Endodermal cell (in vitro differentiated cells): ENCODE results near the gene CRTC1. TPM values are rescaled to one million over a fixed set of nuclear protein-coding genes. Genes with fewer than 3 reads are reported as not detected.
"Not testable (repeated sequence)": the region's sequence is repeated elsewhere in the genome, so short reads cannot be mapped to it uniquely, and the experiment has no call there.

ENCODE experiments used
- DNase-seq: peaks from one replicate; pipeline ENCODE4 v3.0.0-alpha.2; 2017
- H3K27ac ChIP-seq: 2 replicates; pipeline ENCODE4 v1.5.1; 2013; ENCODE audit warnings: mild to moderate bottlenecking, low read depth, low read length, moderate library complexity
- H3K27me3 ChIP-seq: 2 replicates; pipeline ENCODE4 v1.6.1; 2013; ENCODE audit warnings: mild to moderate bottlenecking, low read length, moderate library complexity; ENCODE audit not compliant: insufficient read depth, control insufficient read depth, poor library complexity, severe bottlenecking
- H3K36me3 ChIP-seq: 2 replicates; pipeline ENCODE4 v1.7.0; 2013; ENCODE audit warnings: mild to moderate bottlenecking, low read length, moderate library complexity; ENCODE audit not compliant: control insufficient read depth, insufficient read depth
- H3K4me1 ChIP-seq: one replicate; pipeline ENCODE4 v1.7.0; 2013; ENCODE audit warnings: low read length; ENCODE audit not compliant: control insufficient read depth, insufficient read depth
- H3K4me3 ChIP-seq: 2 replicates; pipeline ENCODE4 v1.5.1; 2013; ENCODE audit warnings: mild to moderate bottlenecking, low read length, moderate library complexity
- H3K9ac ChIP-seq: 2 replicates; pipeline ENCODE4 v1.6.1; 2013; ENCODE audit warnings: mild to moderate bottlenecking, low read length, moderate library complexity; ENCODE audit not compliant: poor library complexity, severe bottlenecking; ENCODE audit errors: extremely low read depth
- H3K9me3 ChIP-seq: 2 replicates; pipeline ENCODE4 v1.6.1; 2013; ENCODE audit warnings: mild to moderate bottlenecking, low read length, moderate library complexity; ENCODE audit not compliant: control insufficient read depth
- H3K27ac Mint-ChIP-seq: 2 replicates; pipeline ENCODE4 v1.8.0; 2020; ENCODE audit warnings: mixed read lengths
- H3K27me3 Mint-ChIP-seq: 2 replicates; pipeline ENCODE4 v1.8.0; 2021; ENCODE audit warnings: mild to moderate bottlenecking, mixed read lengths; ENCODE audit not compliant: insufficient read depth
- H3K36me3 Mint-ChIP-seq: 2 replicates; pipeline ENCODE4 v1.8.0; 2020; ENCODE audit warnings: low read depth, mixed read lengths
- H3K4me1 Mint-ChIP-seq: 2 replicates; pipeline ENCODE4 v1.8.0; 2020; ENCODE audit warnings: mixed read lengths
- H3K4me3 Mint-ChIP-seq: 2 replicates; pipeline ENCODE4 v1.8.0; 2020; ENCODE audit warnings: mild to moderate bottlenecking, moderate library complexity, mixed read lengths
- H3K9me3 Mint-ChIP-seq: 2 replicates; pipeline ENCODE4 v1.8.0; 2020; ENCODE audit warnings: mild to moderate bottlenecking, mixed read lengths
- WGBS, 2 experiments: methylation state at CpG; one replicate each; pipeline versions ENCODE4 v1.1.5 to v1.1.7; 2013; ENCODE audit warnings: missing lambda C conversion rate in 2 of 2, mixed read lengths in 1 of 2; ENCODE audit not compliant: insufficient coverage in 1 of 2, insufficient read length in 1 of 2; 5-methylcytosine and 5-hydroxymethylcytosine counted together
- total RNA-seq, 2 donors: library from RNA; stranded (reverse); fragmentation: NEBNext Ultra II Directional in 1 of 2; extraction: Animal tissue kit (Norgen Biotek cat#: 25700) in 1 of 2; gene quantifications; 2 replicates in 1 of 2; 3 replicates in 1 of 2; pipeline ENCODE4 v1.2.1, GENCODE V29; 2021
- TF ChIP-seq, protein P1 (sequence below): fragments of 200-600 bp; sonication (generic); conservative IDR thresholded peaks from 2 replicates; pipeline ENCODE4 v1.5.0; 2021; ENCODE audit warnings: antibody characterized with exemption, mild to moderate bottlenecking

The CRTC1 gene
- total RNA-seq, 2 donors from 2014 or later, result 26.6 to 29.7 TPM

DNA sequence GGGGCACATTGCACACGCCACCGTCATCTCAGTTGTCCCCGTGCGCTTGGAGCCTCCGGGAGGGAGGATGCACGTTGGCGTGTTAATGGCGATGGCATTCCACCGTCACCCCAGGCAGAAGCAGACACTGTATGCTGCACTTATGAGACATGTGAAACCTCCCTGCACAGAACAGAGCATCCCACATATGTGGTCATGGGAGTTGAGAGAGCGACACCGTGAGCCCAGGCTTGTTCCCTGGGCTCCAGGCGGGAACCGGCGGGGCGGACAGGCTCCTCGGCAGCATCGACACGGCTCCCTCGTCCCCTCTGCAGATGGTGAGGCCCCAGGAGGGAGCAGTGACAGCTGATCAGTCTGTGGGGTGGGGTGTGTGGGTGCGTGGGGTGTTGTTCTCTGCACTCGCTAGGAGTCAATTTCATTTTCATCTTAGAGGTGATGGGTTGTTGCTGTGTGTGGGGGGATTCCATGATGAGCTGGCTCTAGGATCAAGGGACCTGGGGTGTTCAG lies 40.4 kb downstream of the CRTC1 start:
- Mint-ChIP-seq H3K27ac (no peak overlapping the region), H3K27me3 (no peaks in the 10 kb centered on the region), H3K4me1 (no peaks in the 10 kb centered on the region), H3K36me3 (peaks cover 9% of the 10 kb centered on the region), H3K9me3 (no peaks in the 10 kb centered on the region), H3K4me3 (no peak overlapping the region)
- Histone ChIP-seq H3K4me1 (peaks cover 4% of the 10 kb centered on the region), H3K36me3 (peaks cover 6% of the 10 kb centered on the region), H3K9me3 (no peaks in the 10 kb centered on the region), H3K27ac (no peak overlapping the region), H3K4me3 (no peak overlapping the region), H3K27me3 (no peaks in the 10 kb centered on the region), H3K9ac (no peak overlapping the region)
- no peak for DNase-seq
- TF ChIP-seq, protein P1, sequence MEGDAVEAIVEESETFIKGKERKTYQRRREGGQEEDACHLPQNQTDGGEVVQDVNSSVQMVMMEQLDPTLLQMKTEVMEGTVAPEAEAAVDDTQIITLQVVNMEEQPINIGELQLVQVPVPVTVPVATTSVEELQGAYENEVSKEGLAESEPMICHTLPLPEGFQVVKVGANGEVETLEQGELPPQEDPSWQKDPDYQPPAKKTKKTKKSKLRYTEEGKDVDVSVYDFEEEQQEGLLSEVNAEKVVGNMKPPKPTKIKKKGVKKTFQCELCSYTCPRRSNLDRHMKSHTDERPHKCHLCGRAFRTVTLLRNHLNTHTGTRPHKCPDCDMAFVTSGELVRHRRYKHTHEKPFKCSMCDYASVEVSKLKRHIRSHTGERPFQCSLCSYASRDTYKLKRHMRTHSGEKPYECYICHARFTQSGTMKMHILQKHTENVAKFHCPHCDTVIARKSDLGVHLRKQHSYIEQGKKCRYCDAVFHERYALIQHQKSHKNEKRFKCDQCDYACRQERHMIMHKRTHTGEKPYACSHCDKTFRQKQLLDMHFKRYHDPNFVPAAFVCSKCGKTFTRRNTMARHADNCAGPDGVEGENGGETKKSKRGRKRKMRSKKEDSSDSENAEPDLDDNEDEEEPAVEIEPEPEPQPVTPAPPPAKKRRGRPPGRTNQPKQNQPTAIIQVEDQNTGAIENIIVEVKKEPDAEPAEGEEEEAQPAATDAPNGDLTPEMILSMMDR, result no peak
- WGBS, 2 experiments, result 96 to 99% methylated on average over 13 to 21 of the region's 21 CpGs

DNA sequence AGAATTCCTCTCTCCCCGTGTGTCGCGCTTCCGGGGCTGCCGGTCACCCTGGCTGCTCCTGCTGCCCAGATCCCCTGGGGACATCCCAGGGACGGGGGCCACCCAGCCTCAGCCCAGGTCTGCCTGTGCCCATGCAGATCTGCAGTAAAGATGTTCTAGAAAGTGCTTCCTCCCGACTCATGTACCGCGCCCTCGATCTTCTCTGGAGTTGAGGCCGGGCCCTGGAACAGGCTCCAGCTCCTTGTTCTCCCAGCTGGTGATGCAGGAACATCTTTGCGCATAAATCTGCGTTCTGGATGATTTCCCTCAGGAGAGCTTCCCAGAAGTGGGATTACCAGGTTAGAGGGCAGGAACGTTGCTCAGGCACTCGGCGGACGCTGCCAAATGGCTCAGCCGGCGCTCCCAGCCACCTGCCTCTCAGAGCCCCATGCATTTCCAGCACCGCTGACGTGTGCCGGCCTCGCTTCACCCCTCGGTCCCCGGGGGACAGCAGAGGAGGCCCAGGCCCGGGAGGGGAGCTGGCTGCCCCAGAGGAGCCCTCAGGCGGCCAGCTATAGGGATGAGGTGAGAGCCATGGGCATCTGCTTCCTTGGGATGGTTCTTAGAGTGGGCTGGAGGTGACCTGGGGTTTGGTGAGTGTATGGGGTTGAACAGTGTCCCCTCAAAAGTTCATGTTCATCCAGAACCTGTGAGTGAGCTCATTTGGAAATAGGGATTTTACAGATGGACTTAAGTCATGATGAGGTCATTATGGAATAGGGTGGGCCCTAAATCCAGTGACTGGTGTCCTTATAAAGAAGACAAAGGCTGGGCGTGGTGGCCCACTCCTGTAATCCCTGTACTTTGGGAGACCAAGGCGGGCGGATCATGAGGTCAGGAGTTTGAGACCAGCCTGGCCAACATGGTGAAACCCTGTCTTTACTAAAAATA lies 42.6 kb downstream of the CRTC1 start:
- TF ChIP-seq, protein P1, result no peak
- Mint-ChIP-seq H3K27me3 (no peaks in the 10 kb centered on the region), H3K9me3 (no peaks in the 10 kb centered on the region), H3K27ac (peak overlapping the region; percentile 44), H3K4me1 (peaks cover 5% of the 10 kb centered on the region), H3K4me3 (no peak overlapping the region), H3K36me3 (peaks cover 9% of the 10 kb centered on the region)
- no peaks in the 10 kb centered on the region for H3K27me3 ChIP-seq
- H3K9ac ChIP-seq, result no peak overlapping the region
- WGBS, 2 experiments, result 91 to 94% methylated on average over 18 to 30 of the region's 30 CpGs
- H3K4me3 ChIP-seq, result no peak overlapping the region
- no peaks in the 10 kb centered on the region for H3K9me3 ChIP-seq
- H3K4me1 ChIP-seq, result peaks cover 7% of the 10 kb centered on the region
- peak overlapping the region; percentile 32 for H3K27ac ChIP-seq
- peak; percentile 39 for DNase-seq
- peaks cover 6% of the 10 kb centered on the region for H3K36me3 ChIP-seq

DNA sequence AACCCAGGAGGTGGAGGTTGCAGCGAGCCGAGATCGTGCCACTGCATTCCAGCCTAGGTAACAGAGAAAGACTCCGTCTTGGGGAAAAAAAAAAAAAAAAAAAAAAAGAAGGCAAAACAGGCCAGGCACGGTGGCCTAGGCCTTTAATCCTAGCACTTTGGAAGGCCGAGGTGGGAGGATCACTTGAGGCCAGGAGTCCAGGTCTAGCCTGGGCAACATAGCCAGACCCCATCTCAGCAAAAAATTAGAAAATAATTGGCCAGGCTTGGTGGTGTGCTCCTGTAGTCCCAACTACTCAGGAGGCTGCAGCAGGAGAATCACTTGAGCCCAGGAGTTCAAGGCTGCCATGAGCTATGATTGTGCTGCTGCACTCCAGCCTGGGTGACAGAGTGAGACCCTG lies 43.4 kb downstream of the CRTC1 start:
- no peaks in the 10 kb centered on the region for H3K9me3 Mint-ChIP-seq
- no peaks in the 10 kb centered on the region for H3K27me3 Mint-ChIP-seq
- 83 to 88% methylated on average over 5 to 6 of the region's 6 CpGs for WGBS, 2 experiments
- H3K4me3 ChIP-seq, result no peak overlapping the region
- H3K36me3 Mint-ChIP-seq, result peaks cover 9% of the 10 kb centered on the region
- no peak overlapping the region for H3K9ac ChIP-seq
- H3K36me3 ChIP-seq, result peaks cover 6% of the 10 kb centered on the region
- TF ChIP-seq, protein P1, result no peak
- H3K4me1 ChIP-seq, result peaks cover 14% of the 10 kb centered on the region
- peaks cover 9% of the 10 kb centered on the region for H3K4me1 Mint-ChIP-seq
- H3K27me3 ChIP-seq, result no peaks in the 10 kb centered on the region
- no peak overlapping the region for H3K4me3 Mint-ChIP-seq
- DNase-seq, result no peak
- no peak overlapping the region for H3K27ac ChIP-seq
- no peaks in the 10 kb centered on the region for H3K9me3 ChIP-seq
- no peak overlapping the region for H3K27ac Mint-ChIP-seq

DNA sequence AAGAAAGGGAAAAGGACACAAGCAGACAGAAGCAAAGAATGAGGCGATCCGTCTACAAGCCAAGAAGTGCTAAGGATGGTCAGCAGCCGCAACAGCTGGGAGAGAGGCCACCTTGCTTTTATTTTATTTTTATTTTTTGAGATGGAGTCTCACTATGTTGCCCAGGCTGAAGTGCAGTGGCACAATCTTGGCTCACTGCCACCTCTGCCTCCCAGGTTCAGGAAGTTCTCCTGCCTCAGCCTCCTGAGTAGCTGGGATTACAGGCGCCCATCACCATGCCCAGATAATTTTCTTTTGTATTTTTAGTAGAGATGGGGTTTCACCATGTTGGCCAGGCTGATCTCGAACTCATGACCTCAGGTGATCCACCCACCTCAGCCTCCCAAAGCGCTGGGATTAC lies 44.1 kb downstream of the CRTC1 start:
- not testable (repeated sequence) for H3K27ac ChIP-seq, H3K9ac ChIP-seq, H3K27me3 Mint-ChIP-seq, H3K36me3 Mint-ChIP-seq, H3K27ac Mint-ChIP-seq, H3K36me3 ChIP-seq, H3K9me3 Mint-ChIP-seq, H3K9me3 ChIP-seq, H3K4me3 ChIP-seq, DNase-seq, H3K27me3 ChIP-seq, H3K4me3 Mint-ChIP-seq
- H3K4me1 ChIP-seq, result peaks cover 18% of the 10 kb centered on the region
- WGBS, 2 experiments, result 95 to 97% methylated on average over 5 of the region's 6 CpGs
- H3K4me1 Mint-ChIP-seq, result peaks cover 16% of the 10 kb centered on the region
